ENCODE results near the gene PLEKHH1.

DNA sequence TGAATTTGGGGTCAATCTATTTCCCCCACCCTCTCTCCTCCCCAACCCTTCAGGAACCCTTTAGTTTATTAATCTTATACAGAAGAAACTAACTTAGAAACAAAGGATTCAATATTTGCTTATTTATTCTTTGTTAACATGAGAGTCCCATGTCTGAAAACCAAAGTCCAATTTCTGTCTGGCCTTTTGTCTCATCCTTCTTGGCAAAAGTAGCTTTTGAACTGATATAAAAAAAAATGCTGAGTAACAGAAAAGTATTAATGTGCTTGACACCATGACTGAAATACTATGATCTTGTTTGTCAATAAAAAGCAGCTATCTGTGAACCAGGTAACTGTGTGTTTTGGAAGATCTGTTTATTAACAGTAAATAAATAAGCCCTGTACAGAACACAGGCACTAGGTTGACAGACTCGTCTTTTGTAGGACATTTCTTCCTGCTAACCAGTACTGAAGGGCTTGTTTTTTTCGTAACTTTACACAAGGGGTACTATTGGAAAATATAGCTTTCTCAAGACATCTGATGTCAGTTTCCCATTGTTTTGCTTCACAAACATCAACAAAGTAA, 56.2 kb downstream of the PLEKHH1 start:
- no peak for TF ChIP-seq CTCF (conservative IDR thresholded peaks at IDR 0.05 in 1 of 2, IDR thresholded peaks at IDR 0.05 in 1 of 2; ENCODE audit: extremely low read depth in 1 of 2, insufficient read depth in 1 of 2, low read depth in 1 of 2, low read length in 2 of 2)
- TF ChIP-seq EZH2 (IDR thresholded peaks at IDR 0.05; ENCODE audit: borderline replicate concordance, low read length), result no peak

Measured in mammary epithelial cell (primary cell).